ENCODE results near the gene MAPKAPK5.
A peak's percentile ranks its signal among the peaks of the same experiment; 100 is the strongest.
"Not testable (repeated sequence)": the region's sequence is repeated elsewhere in the genome, so short reads cannot be mapped to it uniquely, and the experiment has no call there.

MAPKAPK5 gene

GRCh38 chr12:111841750-111842555 is at the start of gene MAPKAPK5:
TSS of gene MAPKAPK5 (plus strand) at chr12:111842228. CDS start at chr12:111842734, 506 bp downstream.
- DNase-seq: peak; percentile 51 to 93 (median 88)

GRCh38 chr12:111792856-111793235 is 49.2 kb upstream of the MAPKAPK5 start:
- no peak for DNase-seq

- no peak for DNase-seq
These were observed 43.8 kb upstream of the MAPKAPK5 start for GRCh38 chr12:111798182-111798581.

GRCh38 chr12:111799758-111800157 is 42.3 kb upstream of the MAPKAPK5 start:
- DNase-seq: no peak

GRCh38 chr12:111803038-111803626 is 38.9 kb upstream of the MAPKAPK5 start:
- DNase-seq: no peak

- no peak for DNase-seq
These were observed 38.2 kb upstream of the MAPKAPK5 start for GRCh38 chr12:111803851-111804250.

GRCh38 chr12:111806304-111806703 is 35.7 kb upstream of the MAPKAPK5 start:
- DNase-seq: no peak

- no peak for DNase-seq
These were observed 34.8 kb upstream of the MAPKAPK5 start for GRCh38 chr12:111807232-111807631.

GRCh38 chr12:111812881-111813741 is 28.9 kb upstream of the MAPKAPK5 start:
- DNase-seq: peak in 11 of 14 donors; percentile 18 to 56 (median 39)

- DNase-seq: no peak
These were observed 25.9 kb upstream of the MAPKAPK5 start for GRCh38 chr12:111816065-111816615.

GRCh38 chr12:111816898-111817297 is 25.1 kb upstream of the MAPKAPK5 start:
- not testable (repeated sequence) for DNase-seq

GRCh38 chr12:111818340-111818739 is 23.7 kb upstream of the MAPKAPK5 start:
- no peak for DNase-seq

GRCh38 chr12:111819191-111820158 is 22.6 kb upstream of the MAPKAPK5 start:
- DNase-seq: no peak

GRCh38 chr12:111820828-111821227 is 21.2 kb upstream of the MAPKAPK5 start:
- DNase-seq: not testable (repeated sequence)

GRCh38 chr12:111822886-111823285 is 19.1 kb upstream of the MAPKAPK5 start:
- DNase-seq: no peak

GRCh38 chr12:111823891-111824290 is 18.1 kb upstream of the MAPKAPK5 start:
- DNase-seq: no peak

GRCh38 chr12:111824312-111824711 is 17.7 kb upstream of the MAPKAPK5 start:
- not testable (repeated sequence) for DNase-seq

GRCh38 chr12:111825509-111825908 is 16.5 kb upstream of the MAPKAPK5 start:
- DNase-seq: no peak

- no peak for DNase-seq
These were observed 15.7 kb upstream of the MAPKAPK5 start for GRCh38 chr12:111826316-111826715.

GRCh38 chr12:111826992-111827391 is 15.0 kb upstream of the MAPKAPK5 start:
- no peak for DNase-seq

- no peak for DNase-seq
These were observed 14.1 kb upstream of the MAPKAPK5 start for GRCh38 chr12:111827907-111828306.

Measured in C1 segment of cervical spinal cord (tissue), 14 donors.